ENCODE measurements around the gene RAC3.

RAC3 gene

GRCh38 chr17:82048571-82048971, 17.1 kb downstream of the RAC3 start:
- peaks cover 9% of the 10 kb centered on the region for H3K79me2 ChIP-seq (ENCODE audit: control insufficient read depth, insufficient read depth, low read length, poor library complexity)
- H2BK5ac ChIP-seq (ENCODE audit: low read depth, low read length, poor library complexity), result no peak overlapping the region
- no peak overlapping the region for H3K27ac ChIP-seq (ENCODE audit: low read depth, low read length)
- H3K4me2 ChIP-seq (ENCODE audit: low read length), result no peak overlapping the region
- H4K91ac ChIP-seq (ENCODE audit: low read depth, low read length), result no peak overlapping the region
- DNase-seq, result no peak
- peaks cover 35 to 41% of the 10 kb centered on the region in 2 experiments for H3K36me3 ChIP-seq (ENCODE audit: control insufficient read depth in 1 of 2, insufficient read depth in 2 of 2, low read length in 2 of 2)
- H3K79me1 ChIP-seq (ENCODE audit: low read length), result peaks cover 4% of the 10 kb centered on the region
- H2BK120ac ChIP-seq (ENCODE audit: insufficient read depth, low read length, poor library complexity), result no peak overlapping the region
- WGBS (ENCODE audit: extremely low coverage, insufficient coverage, insufficient read length), result no CpG with 5 or more reads among the region's 20 CpGs
- H2AFZ ChIP-seq (ENCODE audit: insufficient read depth, low read length, poor library complexity), result no peak overlapping the region
- H4K8ac ChIP-seq (ENCODE audit: low read depth, low read length), result no peak overlapping the region
- H3K14ac ChIP-seq (ENCODE audit: low read length), result no peak overlapping the region
- H3K4me3 ChIP-seq (ENCODE audit: low read depth, low read length), result no peak overlapping the region
- no peak overlapping the region for H3K18ac ChIP-seq (ENCODE audit: low read length)
- peaks cover 14 to 15% of the 10 kb centered on the region in 2 experiments for H3K4me1 ChIP-seq (ENCODE audit: control insufficient read depth in 1 of 2, insufficient read depth in 2 of 2, low read length in 2 of 2)
- H4K12ac ChIP-seq (ENCODE audit: low read depth, low read length), result no peak overlapping the region
- peaks cover 7% of the 10 kb centered on the region for H3K9me3 ChIP-seq (ENCODE audit: insufficient read depth, low read depth, low read length)
- H3K23ac ChIP-seq (ENCODE audit: low read length), result no peak overlapping the region
- no peak overlapping the region for H2BK12ac ChIP-seq (ENCODE audit: low read length)
- no peaks in the 10 kb centered on the region for H3K27me3 ChIP-seq (ENCODE audit: insufficient read depth, low read length)
- no peak overlapping the region for H2AK5ac ChIP-seq (ENCODE audit: low read length)
- no peak overlapping the region for H3K4ac ChIP-seq (ENCODE audit: low read depth, low read length)
- no peak overlapping the region for H3K9ac ChIP-seq (ENCODE audit: low read length)

- Histone ChIP-seq H3K4me1 (ENCODE audit: control insufficient read depth in 1 of 2, insufficient read depth in 2 of 2, low read length in 2 of 2) (peaks cover 14 to 15% of the 10 kb centered on the region in 2 experiments), H2AFZ (ENCODE audit: insufficient read depth, low read length, poor library complexity) (no peak overlapping the region), H2BK120ac (ENCODE audit: insufficient read depth, low read length, poor library complexity) (no peak overlapping the region), H4K91ac (ENCODE audit: low read depth, low read length) (no peak overlapping the region), H3K27me3 (ENCODE audit: insufficient read depth, low read length) (no peaks in the 10 kb centered on the region), H4K12ac (ENCODE audit: low read depth, low read length) (no peak overlapping the region), H2BK5ac (ENCODE audit: low read depth, low read length, poor library complexity) (no peak overlapping the region), H3K9me3 (ENCODE audit: insufficient read depth, low read depth, low read length) (peaks cover 7% of the 10 kb centered on the region), H3K9ac (ENCODE audit: low read length) (no peak overlapping the region), H2AK5ac (ENCODE audit: low read length) (no peak overlapping the region), H3K36me3 (ENCODE audit: control insufficient read depth in 1 of 2, insufficient read depth in 2 of 2, low read length in 2 of 2) (peaks cover 41 to 46% of the 10 kb centered on the region in 2 experiments), H3K79me1 (ENCODE audit: low read length) (peaks cover 4% of the 10 kb centered on the region), H2BK12ac (ENCODE audit: low read length) (no peak overlapping the region), H3K4ac (ENCODE audit: low read depth, low read length) (no peak overlapping the region), H3K4me2 (ENCODE audit: low read length) (no peak overlapping the region), H3K14ac (ENCODE audit: low read length) (no peak overlapping the region), H3K23ac (ENCODE audit: low read length) (no peak overlapping the region), H4K8ac (ENCODE audit: low read depth, low read length) (no peak overlapping the region), H3K18ac (ENCODE audit: low read length) (no peak overlapping the region), H3K27ac (ENCODE audit: low read depth, low read length) (no peak overlapping the region), H3K4me3 (ENCODE audit: low read depth, low read length) (no peak overlapping the region), H3K79me2 (ENCODE audit: control insufficient read depth, insufficient read depth, low read length, poor library complexity) (peaks cover 9% of the 10 kb centered on the region)
- DNase-seq, result no peak
- no CpG with 5 or more reads among the region's 8 CpGs for WGBS (ENCODE audit: extremely low coverage, insufficient coverage, insufficient read length)
Measured at GRCh38 chr17:82049106-82049505, 17.6 kb downstream of the RAC3 start.

DNA sequence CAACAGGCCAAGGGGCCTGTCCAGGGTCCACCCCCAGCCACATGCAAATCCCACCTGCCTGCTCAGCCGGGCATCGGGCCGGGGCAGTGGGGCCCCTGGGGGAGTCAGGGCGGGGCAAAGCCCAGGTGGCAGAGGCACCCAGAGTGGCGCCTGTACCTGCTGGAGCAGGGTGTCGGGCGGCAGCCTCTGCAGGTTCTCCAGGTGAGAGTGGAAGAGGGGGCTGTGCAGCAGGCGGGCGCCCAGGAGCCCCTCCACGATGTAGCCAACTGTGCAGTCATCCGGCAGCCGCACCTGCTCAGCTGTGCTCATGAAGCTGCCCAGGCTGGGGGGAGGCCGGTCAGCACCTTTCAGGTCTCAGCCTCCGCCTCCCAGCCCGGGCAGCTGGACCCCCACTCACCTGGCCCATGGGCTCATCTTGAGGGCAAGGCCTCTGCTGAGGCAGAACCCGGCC, 18.1 kb downstream of the RAC3 start:
- Histone ChIP-seq H3K9me3 (ENCODE audit: insufficient read depth, low read depth, low read length) (peaks cover 7% of the 10 kb centered on the region), H4K8ac (ENCODE audit: low read depth, low read length) (no peak overlapping the region), H3K9ac (ENCODE audit: low read length) (no peak overlapping the region), H2BK120ac (ENCODE audit: insufficient read depth, low read length, poor library complexity) (no peak overlapping the region), H2AK5ac (ENCODE audit: low read length) (no peak overlapping the region), H2AFZ (ENCODE audit: insufficient read depth, low read length, poor library complexity) (no peak overlapping the region), H3K27ac (ENCODE audit: low read depth, low read length) (no peak overlapping the region), H3K4me1 (ENCODE audit: control insufficient read depth in 1 of 2, insufficient read depth in 2 of 2, low read length in 2 of 2) (peaks cover 14 to 15% of the 10 kb centered on the region in 2 experiments), H3K27me3 (ENCODE audit: insufficient read depth, low read length) (no peaks in the 10 kb centered on the region), H3K23ac (ENCODE audit: low read length) (no peak overlapping the region), H3K4me3 (ENCODE audit: low read depth, low read length) (no peak overlapping the region), H3K18ac (ENCODE audit: low read length) (no peak overlapping the region), H3K79me1 (ENCODE audit: low read length) (peaks cover 4% of the 10 kb centered on the region), H2BK12ac (ENCODE audit: low read length) (no peak overlapping the region), H3K36me3 (ENCODE audit: control insufficient read depth in 1 of 2, insufficient read depth in 2 of 2, low read length in 2 of 2) (peaks cover 45 to 50% of the 10 kb centered on the region in 2 experiments), H3K79me2 (ENCODE audit: control insufficient read depth, insufficient read depth, low read length, poor library complexity) (peaks cover 9% of the 10 kb centered on the region), H4K12ac (ENCODE audit: low read depth, low read length) (no peak overlapping the region), H4K91ac (ENCODE audit: low read depth, low read length) (no peak overlapping the region), H2BK5ac (ENCODE audit: low read depth, low read length, poor library complexity) (no peak overlapping the region), H3K4me2 (ENCODE audit: low read length) (no peak overlapping the region), H3K4ac (ENCODE audit: low read depth, low read length) (no peak overlapping the region), H3K14ac (ENCODE audit: low read length) (no peak overlapping the region)
- no CpG with 5 or more reads among the region's 16 CpGs for WGBS (ENCODE audit: extremely low coverage, insufficient coverage, insufficient read length)
- no peak for DNase-seq

- peak overlapping the region; percentile 86 for H3K4me3 ChIP-seq (ENCODE audit: low read depth, low read length)
- no CpG with 5 or more reads among the region's 28 CpGs for WGBS (ENCODE audit: extremely low coverage, insufficient coverage, insufficient read length)
- H2AK5ac ChIP-seq (ENCODE audit: low read length), result peak overlapping the region; percentile 3
- H2AFZ ChIP-seq (ENCODE audit: insufficient read depth, low read length, poor library complexity), result no peak overlapping the region
- H3K23ac ChIP-seq (ENCODE audit: low read length), result no peak overlapping the region
- H3K4me1 ChIP-seq (ENCODE audit: control insufficient read depth in 1 of 2, insufficient read depth in 2 of 2, low read length in 2 of 2), result peaks cover 14 to 15% of the 10 kb centered on the region in 2 experiments
- peaks cover 52 to 57% of the 10 kb centered on the region in 2 experiments for H3K36me3 ChIP-seq (ENCODE audit: control insufficient read depth in 1 of 2, insufficient read depth in 2 of 2, low read length in 2 of 2)
- no peak overlapping the region for H3K4ac ChIP-seq (ENCODE audit: low read depth, low read length)
- peaks cover 7% of the 10 kb centered on the region for H3K9me3 ChIP-seq (ENCODE audit: insufficient read depth, low read depth, low read length)
- H2BK5ac ChIP-seq (ENCODE audit: low read depth, low read length, poor library complexity), result no peak overlapping the region
- no peak overlapping the region for H3K27ac ChIP-seq (ENCODE audit: low read depth, low read length)
- H4K12ac ChIP-seq (ENCODE audit: low read depth, low read length), result no peak overlapping the region
- DNase-seq, result no peak
- H3K27me3 ChIP-seq (ENCODE audit: insufficient read depth, low read length), result no peaks in the 10 kb centered on the region
- H2BK12ac ChIP-seq (ENCODE audit: low read length), result no peak overlapping the region
- peaks cover 9% of the 10 kb centered on the region for H3K79me2 ChIP-seq (ENCODE audit: control insufficient read depth, insufficient read depth, low read length, poor library complexity)
- no peak overlapping the region for H3K9ac ChIP-seq (ENCODE audit: low read length)
- H2BK120ac ChIP-seq (ENCODE audit: insufficient read depth, low read length, poor library complexity), result no peak overlapping the region
- H3K14ac ChIP-seq (ENCODE audit: low read length), result no peak overlapping the region
- peak overlapping the region; percentile 12 for H4K91ac ChIP-seq (ENCODE audit: low read depth, low read length)
- no peak overlapping the region for H4K8ac ChIP-seq (ENCODE audit: low read depth, low read length)
- peak overlapping the region; percentile 74 for H3K4me2 ChIP-seq (ENCODE audit: low read length)
- H3K18ac ChIP-seq (ENCODE audit: low read length), result peak overlapping the region; percentile 28
- H3K79me1 ChIP-seq (ENCODE audit: low read length), result peaks cover 4% of the 10 kb centered on the region
Measured at GRCh38 chr17:82050152-82050760, 18.8 kb downstream of the RAC3 start.
